Caco-2 (cell line): ENCODE results near the gene VCAN. TPM values are rescaled to one million over a fixed set of nuclear protein-coding genes. Genes with fewer than 3 reads are reported as not detected.

Source experiments
- BruUV-seq: library from RNA; stranded (reverse); fragments of 400-500 nt; replicated peaks from 2 replicates; lab custom pipeline; 2021; lab: Mats Ljungman, UMichigan
- CTCF ChIA-PET: fragments of 300-600 bp; sonication (Branson Sonifier 250); formaldehyde crosslinking; loops from one replicate; lab custom pipeline; 2022; ENCODE audit warnings: antibody characterized with exemption; lab: Charles Lee
- POLR2A ChIA-PET: fragments of 300-600 bp; sonication (Branson Sonifier 250); formaldehyde crosslinking; loops from one replicate; lab custom pipeline; 2022; ENCODE audit warnings: antibody characterized with exemption; lab: Charles Lee
- DNase-seq, 2 experiments: peaks; one replicate each; pipeline versions ENCODE4 v3.0.0 to v3.0.0-alpha.2; 2020 to 2022
- H3K27me3 ChIP-seq: replicated peaks from 2 replicates; pipeline ENCODE4 v1.6.0; 2011; ENCODE audit warnings: low read length; ENCODE audit not compliant: control insufficient read depth, insufficient read depth
- H3K36me3 ChIP-seq: 2 replicates; pipeline ENCODE4 v1.5.1; 2011; ENCODE audit warnings: low read length; ENCODE audit not compliant: control insufficient read depth, insufficient read depth
- H3K4me1 ChIP-seq: fragments of 250-450 bp; sonication (Bioruptor Pico); 2 replicates; pipeline ENCODE4 v1.5.1; 2020; ENCODE audit warnings: mild to moderate bottlenecking
- H3K4me3 ChIP-seq: 2 replicates; pipeline ENCODE4 v1.5.1; 2011; ENCODE audit warnings: low read depth, mild to moderate bottlenecking, control low read depth, low read length
- H3K9me3 ChIP-seq: fragments of 250-450 bp; sonication (Bioruptor Pico); 2 replicates; pipeline ENCODE4 v1.5.1; 2020; ENCODE audit warnings: mild to moderate bottlenecking, moderate library complexity
- H3K27ac Mint-ChIP-seq: one replicate; pipeline ENCODE4 v1.8.0; 2022; ENCODE audit warnings: mixed read lengths; ENCODE audit not compliant: unreplicated experiment
- H3K27me3 Mint-ChIP-seq: one replicate; pipeline ENCODE4 v1.8.0; 2022; ENCODE audit warnings: mixed read lengths; ENCODE audit not compliant: insufficient read depth, unreplicated experiment
- H3K36me3 Mint-ChIP-seq: one replicate; pipeline ENCODE4 v1.8.0; 2022; ENCODE audit warnings: mild to moderate bottlenecking, mixed read lengths; ENCODE audit not compliant: insufficient read depth, unreplicated experiment
- H3K4me1 Mint-ChIP-seq: one replicate; pipeline ENCODE4 v1.8.0; 2022; ENCODE audit warnings: low read depth, mixed read lengths; ENCODE audit not compliant: unreplicated experiment
- H3K4me3 Mint-ChIP-seq: one replicate; pipeline ENCODE4 v1.8.0; 2022; ENCODE audit warnings: mild to moderate bottlenecking, moderate library complexity, mixed read lengths; ENCODE audit not compliant: unreplicated experiment
- H3K9me3 Mint-ChIP-seq: one replicate; pipeline ENCODE4 v1.8.0; 2022; ENCODE audit warnings: mixed read lengths; ENCODE audit not compliant: unreplicated experiment
- intact Hi-C: fragments of 100-400 bp; cut with micrococcal nuclease; formaldehyde crosslinking; loops from one replicate; pipeline ENCODE4 v1.10.0; 2022; ENCODE audit not compliant: unreplicated experiment
- total RNA-seq: library from RNA; stranded (reverse); gene quantifications from 2 replicates; pipeline ENCODE4 v1.2.3, GENCODE V29; 2022
- TF ChIP-seq, protein P1 (sequence below), 2 experiments: fragments of 200-600 bp in 1 of 2; IDR thresholded peaks; 1 replicate in 1 of 2; 2 replicates in 1 of 2; pipeline versions ENCODE4 v1.5.1 to v1.8.0; 2011 to 2022; ENCODE audit warnings: antibody characterized with exemption in 1 of 2, control low read depth in 1 of 2, inconsistent platforms in 1 of 2, low read depth in 1 of 2, low read length in 1 of 2, mild to moderate bottlenecking in 1 of 2, moderate library complexity in 1 of 2; ENCODE audit not compliant: insufficient read depth in 1 of 2, severe bottlenecking in 1 of 2, unreplicated experiment in 1 of 2

Gene VCAN
- total RNA-seq, 1 experiment from 2014 or later = 27.4 TPM

DNA sequence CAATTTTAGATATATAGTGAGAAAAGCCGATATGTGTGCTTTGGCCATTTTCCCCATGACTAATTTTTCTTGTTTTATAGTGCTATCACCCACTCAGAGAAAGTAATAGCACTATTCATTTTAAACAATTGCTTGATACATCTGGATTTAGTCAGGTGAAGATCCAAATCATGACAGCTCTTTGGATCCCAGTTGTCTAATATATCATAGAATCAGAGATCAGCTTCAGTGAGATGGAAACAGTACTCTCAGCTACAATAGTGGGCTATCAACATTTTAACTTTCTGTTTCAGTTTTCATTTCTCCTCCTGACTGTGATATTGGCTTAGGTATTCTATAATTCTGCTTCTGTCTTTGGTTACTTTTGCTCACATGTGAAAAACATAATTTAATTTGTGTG lies 38.7 kb downstream of the VCAN start:
- Mint-ChIP-seq H3K36me3 (peaks cover 1% of the 10 kb centered on the region), H3K27ac (no peak overlapping the region), H3K4me3 (no peak overlapping the region), H3K9me3 (no peaks in the 10 kb centered on the region), H3K4me1 (peaks cover 8% of the 10 kb centered on the region), H3K27me3 (no peaks in the 10 kb centered on the region)
- no peaks in the 10 kb centered on the region for H3K36me3 ChIP-seq
- BruUV-seq = no TSS peak
- ChIA-PET CTCF (no interaction called here), POLR2A (no interaction called here)
- no peak overlapping the region for H3K4me3 ChIP-seq
- no peaks in the 10 kb centered on the region for H3K4me1 ChIP-seq
- H3K9me3 ChIP-seq = no peaks in the 10 kb centered on the region
- TF ChIP-seq, protein P1, sequence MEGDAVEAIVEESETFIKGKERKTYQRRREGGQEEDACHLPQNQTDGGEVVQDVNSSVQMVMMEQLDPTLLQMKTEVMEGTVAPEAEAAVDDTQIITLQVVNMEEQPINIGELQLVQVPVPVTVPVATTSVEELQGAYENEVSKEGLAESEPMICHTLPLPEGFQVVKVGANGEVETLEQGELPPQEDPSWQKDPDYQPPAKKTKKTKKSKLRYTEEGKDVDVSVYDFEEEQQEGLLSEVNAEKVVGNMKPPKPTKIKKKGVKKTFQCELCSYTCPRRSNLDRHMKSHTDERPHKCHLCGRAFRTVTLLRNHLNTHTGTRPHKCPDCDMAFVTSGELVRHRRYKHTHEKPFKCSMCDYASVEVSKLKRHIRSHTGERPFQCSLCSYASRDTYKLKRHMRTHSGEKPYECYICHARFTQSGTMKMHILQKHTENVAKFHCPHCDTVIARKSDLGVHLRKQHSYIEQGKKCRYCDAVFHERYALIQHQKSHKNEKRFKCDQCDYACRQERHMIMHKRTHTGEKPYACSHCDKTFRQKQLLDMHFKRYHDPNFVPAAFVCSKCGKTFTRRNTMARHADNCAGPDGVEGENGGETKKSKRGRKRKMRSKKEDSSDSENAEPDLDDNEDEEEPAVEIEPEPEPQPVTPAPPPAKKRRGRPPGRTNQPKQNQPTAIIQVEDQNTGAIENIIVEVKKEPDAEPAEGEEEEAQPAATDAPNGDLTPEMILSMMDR (IDR thresholded peaks at IDR 0.05; ENCODE audit: insufficient read depth in 1 of 2, low read depth in 1 of 2, low read length in 1 of 2, severe bottlenecking in 1 of 2, unreplicated experiment in 1 of 2) = no peak
- intact Hi-C loops = no loop called here
- DNase-seq = no peak
- H3K27me3 ChIP-seq = no peaks in the 10 kb centered on the region

- no peaks in the 10 kb centered on the region for H3K36me3 ChIP-seq
- no peaks in the 10 kb centered on the region for H3K36me3 Mint-ChIP-seq
- no peak overlapping the region for H3K4me3 Mint-ChIP-seq
- no peaks in the 10 kb centered on the region for H3K9me3 ChIP-seq
- no peaks in the 10 kb centered on the region for H3K9me3 Mint-ChIP-seq
- H3K4me1 ChIP-seq = no peaks in the 10 kb centered on the region
- TF ChIP-seq, protein P1 (IDR thresholded peaks at IDR 0.05; ENCODE audit: insufficient read depth in 1 of 2, low read depth in 1 of 2, low read length in 1 of 2, severe bottlenecking in 1 of 2, unreplicated experiment in 1 of 2) = no peak
- no peak overlapping the region for H3K4me3 ChIP-seq
- CTCF ChIA-PET = no interaction called here
- intact Hi-C loops = no loop called here
- H3K4me1 Mint-ChIP-seq = peaks cover 8% of the 10 kb centered on the region
- BruUV-seq = no TSS peak
- no peaks in the 10 kb centered on the region for H3K27me3 ChIP-seq
- no peaks in the 10 kb centered on the region for H3K27me3 Mint-ChIP-seq
- POLR2A ChIA-PET = no interaction called here
- no peak overlapping the region for H3K27ac Mint-ChIP-seq
- no peak for DNase-seq
Observed at GRCh38 chr5:83512061-83512745, 40.7 kb downstream of the VCAN start.

GRCh38 chr5:83513081-83513480 lies 41.5 kb downstream of the VCAN start:
- intact Hi-C loops = no loop called here
- TF ChIP-seq, protein P1 (IDR thresholded peaks at IDR 0.05; ENCODE audit: insufficient read depth in 1 of 2, low read depth in 1 of 2, low read length in 1 of 2, severe bottlenecking in 1 of 2, unreplicated experiment in 1 of 2) = no peak

More at GRCh38 chr5:83513081-83513480, 41.5 kb downstream of the VCAN start:
- CTCF ChIA-PET = no interaction called here
- Mint-ChIP-seq H3K27me3 (no peaks in the 10 kb centered on the region), H3K36me3 (no peaks in the 10 kb centered on the region), H3K27ac (no peak overlapping the region), H3K9me3 (no peaks in the 10 kb centered on the region), H3K4me3 (no peak overlapping the region), H3K4me1 (peaks cover under 1% of the 10 kb centered on the region)
- POLR2A ChIA-PET = no interaction called here
- Histone ChIP-seq H3K9me3 (no peaks in the 10 kb centered on the region), H3K36me3 (no peaks in the 10 kb centered on the region), H3K4me1 (no peaks in the 10 kb centered on the region), H3K4me3 (no peak overlapping the region), H3K27me3 (no peaks in the 10 kb centered on the region)
- no TSS peak for BruUV-seq
- no peak for DNase-seq
